ENCODE data around the gene NPAS3. TPM values are rescaled to one million over a fixed set of nuclear protein-coding genes. Genes with fewer than 3 reads are reported as not detected.

NPAS3 gene
- total and polyA plus RNA-seq, 10 donors, result 0.13 to 9.5 (median 2.9) TPM

GRCh38 chr14:33539918-33540357 lies 601.3 kb downstream of the NPAS3 start:
- no peaks in the 10 kb centered on the region for H3K9me3 ChIP-seq
- no peaks in the 10 kb centered on the region for H3K36me3 ChIP-seq
- H3K4me1 ChIP-seq, result no peaks in the 10 kb centered on the region
- H3K27ac ChIP-seq, result no peak overlapping the region
- intact Hi-C loops (cut with DNase I; ENCODE audit: low total_unique reads), result no loop called here
- no peaks in the 10 kb centered on the region for H3K27me3 ChIP-seq (replicated peaks in 1 of 7)
- WGBS, 5 donors, result 50 to 63% (median 59%) methylated on average over 3 of the region's 3 CpGs
- TF ChIP-seq POLR2AphosphoS5 (IDR thresholded peaks at IDR 0.05) (no peak), POLR2A (IDR thresholded peaks at IDR 0.05) (no peak), CTCF (IDR thresholded peaks at IDR 0.05 in 8 of 11, conservative IDR thresholded peaks at IDR 0.05 in 3 of 11) (no peak)
- DNase-seq, result no peak
- H3K4me3 ChIP-seq, result no peak overlapping the region

GRCh38 chr14:33541171-33541570 lies 602.5 kb downstream of the NPAS3 start:
- no peaks in the 10 kb centered on the region for H3K4me1 ChIP-seq
- H3K27ac ChIP-seq, result no peak overlapping the region
- no peak for TF ChIP-seq CTCF (IDR thresholded peaks at IDR 0.05 in 8 of 11, conservative IDR thresholded peaks at IDR 0.05 in 3 of 11)
- no peak for TF ChIP-seq POLR2AphosphoS5 (IDR thresholded peaks at IDR 0.05)
- TF ChIP-seq POLR2A (IDR thresholded peaks at IDR 0.05), result no peak
- H3K4me3 ChIP-seq, result no peak overlapping the region
- intact Hi-C loops (cut with DNase I; ENCODE audit: low total_unique reads), result no loop called here
- 88 to 96% (median 95%) methylated on average over 2 of the region's 2 CpGs for WGBS, 5 donors
- DNase-seq, result no peak
- H3K27me3 ChIP-seq (replicated peaks in 1 of 7), result no peaks in the 10 kb centered on the region
- no peaks in the 10 kb centered on the region for H3K36me3 ChIP-seq
- no peaks in the 10 kb centered on the region for H3K9me3 ChIP-seq

- TF ChIP-seq POLR2A (IDR thresholded peaks at IDR 0.05) (no peak), CTCF (IDR thresholded peaks at IDR 0.05 in 8 of 11, conservative IDR thresholded peaks at IDR 0.05 in 3 of 11) (no peak), POLR2AphosphoS5 (IDR thresholded peaks at IDR 0.05) (no peak)
- no peaks in the 10 kb centered on the region for H3K9me3 ChIP-seq
- H3K27ac ChIP-seq, result no peak overlapping the region
- no peaks in the 10 kb centered on the region for H3K27me3 ChIP-seq (replicated peaks in 1 of 7)
- intact Hi-C loops (cut with DNase I; ENCODE audit: low total_unique reads), result no loop called here
- H3K4me3 ChIP-seq, result no peak overlapping the region
- H3K36me3 ChIP-seq, result no peaks in the 10 kb centered on the region
- no peak for DNase-seq
- WGBS, 5 donors, result 62 to 67% (median 64%) methylated on average over 11 of the region's 11 CpGs
- no peaks in the 10 kb centered on the region for H3K4me1 ChIP-seq
Observed at GRCh38 chr14:33542338-33543287, 603.9 kb downstream of the NPAS3 start.

GRCh38 chr14:33545696-33546095 lies 607.0 kb downstream of the NPAS3 start:
- TF ChIP-seq CTCF (IDR thresholded peaks at IDR 0.05 in 8 of 11, conservative IDR thresholded peaks at IDR 0.05 in 3 of 11), result no peak
- TF ChIP-seq POLR2AphosphoS5 (IDR thresholded peaks at IDR 0.05), result no peak
- no peak for TF ChIP-seq POLR2A (IDR thresholded peaks at IDR 0.05)
- whole genome bisulfite sequencing, 5 donors, result 85 to 100% (median 91%) methylated on average over 2 of the region's 2 CpGs
- intact Hi-C loops (cut with DNase I; ENCODE audit: low total_unique reads), result no loop called here
- H3K27me3 ChIP-seq (replicated peaks in 1 of 7), result no peaks in the 10 kb centered on the region
- H3K36me3 ChIP-seq, result no peaks in the 10 kb centered on the region
- no peaks in the 10 kb centered on the region for H3K4me1 ChIP-seq
- no peak overlapping the region for H3K4me3 ChIP-seq
- no peak overlapping the region for H3K27ac ChIP-seq
- DNase-seq, result no peak
- H3K9me3 ChIP-seq, result no peaks in the 10 kb centered on the region
